ENCODE measurements around the gene TECTB.

The TECTB gene

GRCh38 chr10:112311481-112311880 lies 28.3 kb downstream of the TECTB start:
- no peak for DNase-seq (ENCODE audit: low spot score)

DNA sequence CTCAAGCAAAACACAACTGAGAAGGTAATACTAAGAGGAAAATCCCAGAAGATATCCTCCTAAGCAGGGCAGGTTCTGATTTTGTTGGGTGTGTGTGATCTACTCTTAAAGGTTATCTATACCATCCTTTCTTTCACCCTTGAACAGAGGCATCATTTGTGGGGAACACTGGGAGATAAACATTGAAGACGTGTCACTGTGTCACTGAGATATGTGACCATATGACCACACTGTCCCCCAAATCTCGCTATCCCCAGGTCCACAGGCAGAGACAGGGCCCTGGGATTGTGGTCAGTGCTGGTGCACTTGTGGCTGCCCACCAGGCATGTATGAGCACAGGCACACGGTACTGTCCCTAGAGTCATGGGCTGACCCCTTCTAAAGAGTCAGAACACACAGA lies 30.0 kb downstream of the TECTB start:
- DNase-seq (ENCODE audit: low spot score) = no peak

GRCh38 chr10:112313911-112314310 lies 30.7 kb downstream of the TECTB start:
- DNase-seq (ENCODE audit: low spot score) = no peak

- DNase-seq (ENCODE audit: low spot score) = peak; percentile 74
Observed at GRCh38 chr10:112314822-112315474, 31.7 kb downstream of the TECTB start.

DNA sequence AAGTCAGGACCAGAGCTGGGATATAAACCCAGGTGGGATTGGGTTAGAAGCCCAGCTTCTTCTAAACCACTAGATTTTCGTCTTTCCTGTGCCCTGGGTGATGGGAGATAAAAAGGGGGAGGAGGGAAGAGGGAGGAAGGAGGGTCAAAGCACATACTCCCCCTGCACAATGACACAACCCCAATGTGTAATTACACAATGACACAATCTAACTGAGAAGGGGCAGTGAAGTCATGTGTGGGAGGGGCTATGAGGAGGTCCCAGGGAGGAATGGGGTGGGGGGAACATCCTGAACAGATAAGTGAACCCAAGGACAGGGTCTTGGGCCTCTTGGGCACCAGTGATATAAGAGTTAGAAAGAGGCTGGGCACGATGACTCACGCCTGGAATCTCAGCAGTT lies 44.5 kb downstream of the TECTB start:
- DNase-seq (ENCODE audit: low spot score) = no peak

DNA sequence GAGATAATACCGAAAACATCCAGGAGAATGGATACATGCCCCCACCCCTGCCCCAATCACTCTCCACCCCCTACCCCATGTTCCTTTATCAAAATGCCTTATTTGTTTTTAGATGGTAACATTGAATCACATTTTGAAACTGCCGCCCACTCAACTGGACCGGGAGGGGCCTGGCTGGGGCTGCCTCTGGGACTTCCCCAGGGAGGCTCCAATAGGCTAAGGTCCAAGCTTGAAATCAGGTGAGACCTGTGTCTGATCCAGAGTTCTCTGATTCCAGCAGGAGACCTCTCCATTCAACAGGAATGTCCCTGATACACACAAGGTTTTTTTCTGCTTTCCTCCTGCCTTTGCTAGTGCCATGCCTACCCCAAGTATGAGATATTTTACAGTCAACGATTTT lies 47.0 kb downstream of the TECTB start:
- DNase-seq (ENCODE audit: low spot score) = no peak

DNA sequence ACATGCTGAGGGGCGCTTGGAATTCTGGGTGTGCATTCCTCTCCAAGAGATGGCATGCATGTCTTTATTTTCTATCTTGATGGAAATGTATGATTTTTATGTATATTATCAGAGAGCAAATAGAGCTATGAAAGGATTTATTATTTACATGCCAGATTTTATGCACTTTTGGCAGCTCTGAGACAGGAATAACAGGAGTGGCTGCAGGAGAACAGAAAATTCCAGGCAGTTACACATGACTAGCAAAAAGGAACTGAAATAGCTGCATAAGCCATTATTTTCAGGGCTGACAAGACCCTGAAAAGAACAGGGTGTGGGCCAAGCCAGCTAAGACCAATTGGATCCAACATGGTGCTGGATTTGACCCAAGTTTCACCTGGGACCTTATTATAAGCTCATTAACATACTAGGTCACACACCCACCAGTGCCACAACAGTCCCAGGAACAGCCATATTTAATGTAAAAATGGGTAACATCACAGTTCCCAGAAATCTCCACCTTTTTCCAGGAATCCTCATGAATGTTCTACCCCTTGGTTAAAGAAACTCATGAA lies 47.5 kb downstream of the TECTB start:
- DNase-seq (ENCODE audit: low spot score) = no peak

GRCh38 chr10:112332022-112332421 lies 48.8 kb downstream of the TECTB start:
- no peak for DNase-seq (ENCODE audit: low spot score)

- DNase-seq (ENCODE audit: low spot score) = no peak
Observed at GRCh38 chr10:112332509-112333228, 49.5 kb downstream of the TECTB start.

GRCh38 chr10:112333452-112333851 lies 50.3 kb downstream of the TECTB start:
- DNase-seq (ENCODE audit: low spot score) = no peak

DNA sequence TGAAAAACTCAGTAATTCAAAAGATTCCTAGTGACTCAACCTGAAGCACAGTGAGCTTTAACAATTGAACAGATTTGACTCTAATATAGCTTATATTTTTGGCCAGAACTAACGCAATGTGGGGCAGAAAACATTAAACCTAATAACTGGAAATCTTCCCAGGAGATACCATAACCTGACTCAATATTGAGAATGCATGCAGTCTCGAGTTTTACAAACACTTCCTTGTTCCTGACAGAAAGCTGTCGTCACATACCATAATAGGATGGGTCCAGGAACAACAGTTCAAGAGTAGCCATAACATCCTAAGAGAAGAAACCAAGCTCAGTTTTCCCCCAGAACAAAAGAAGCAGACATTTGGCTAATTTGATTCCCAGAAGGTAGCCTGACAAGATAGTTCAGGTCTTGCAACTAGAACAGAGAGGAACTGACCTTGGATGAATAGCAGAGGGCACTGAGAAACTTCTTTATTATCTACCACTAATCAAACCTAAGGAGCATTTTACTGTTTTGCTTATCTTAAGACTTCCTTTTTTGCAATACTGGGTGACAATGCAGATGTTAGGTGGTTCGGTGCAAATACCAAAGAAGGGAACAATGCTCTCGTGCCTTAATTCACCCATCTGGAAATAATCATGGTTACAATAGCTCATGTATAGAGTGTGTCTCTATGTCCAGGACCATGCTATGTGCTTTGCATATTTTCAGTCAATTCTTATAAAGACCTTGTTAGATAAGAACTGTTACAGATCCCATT lies 52.1 kb downstream of the TECTB start:
- no peak for DNase-seq (ENCODE audit: low spot score)

- no peak for DNase-seq (ENCODE audit: low spot score)
Observed at GRCh38 chr10:112335868-112336265, 52.7 kb downstream of the TECTB start.

- no peak for DNase-seq (ENCODE audit: low spot score)
Observed at GRCh38 chr10:112336556-112337201, 53.5 kb downstream of the TECTB start.

- no peak for DNase-seq (ENCODE audit: low spot score)
Observed at GRCh38 chr10:112338957-112339356, 55.8 kb downstream of the TECTB start.

- no peak for DNase-seq (ENCODE audit: low spot score)
Observed at GRCh38 chr10:112340601-112341000, 57.4 kb downstream of the TECTB start.

GRCh38 chr10:112343056-112343806 lies 60.0 kb downstream of the TECTB start:
- no peak for DNase-seq (ENCODE audit: low spot score)

DNA sequence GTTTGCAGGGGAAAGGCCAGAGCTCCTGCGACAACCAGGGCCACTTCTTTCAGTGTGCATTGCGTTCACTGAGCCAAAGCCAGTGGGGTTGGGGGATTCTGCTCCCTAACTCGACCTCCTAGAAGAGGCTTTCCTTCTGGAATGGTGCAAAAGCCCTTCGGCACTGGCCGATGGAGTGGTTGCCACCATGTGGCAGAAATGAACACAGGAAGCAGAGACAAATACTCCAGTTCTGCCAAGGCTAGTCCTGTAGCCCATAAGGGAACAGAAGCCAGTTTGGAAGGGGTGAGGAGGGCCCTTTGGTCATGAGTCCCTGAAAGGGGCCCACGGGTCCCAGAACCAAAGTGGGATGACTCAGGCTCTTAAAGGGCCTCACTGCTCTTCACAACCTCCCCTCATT lies 61.1 kb downstream of the TECTB start:
- DNase-seq (ENCODE audit: low spot score) = no peak

GRCh38 chr10:112345202-112345601 lies 62.0 kb downstream of the TECTB start:
- DNase-seq (ENCODE audit: low spot score) = no peak

DNA sequence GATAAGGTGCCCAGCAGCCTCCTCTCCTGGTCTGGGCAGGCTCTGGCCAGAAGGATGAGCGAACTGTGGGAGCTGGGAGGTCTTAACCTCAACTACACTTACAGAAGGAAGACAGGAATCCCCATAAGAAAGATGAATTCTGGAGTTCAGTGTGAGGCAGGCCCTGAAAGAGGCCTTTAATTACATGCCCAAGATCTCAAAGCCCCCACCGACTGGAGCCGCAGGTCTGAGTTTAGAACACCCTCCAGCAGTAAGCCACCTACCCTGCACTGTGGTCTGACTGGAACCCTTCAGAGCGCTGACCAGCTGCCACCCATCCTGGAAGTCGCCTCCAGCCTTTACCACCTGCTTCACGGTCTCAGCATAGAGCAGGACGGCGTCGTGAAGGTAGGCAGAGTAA lies 62.5 kb downstream of the TECTB start:
- no peak for DNase-seq (ENCODE audit: low spot score)

GRCh38 chr10:112346774-112347173 lies 63.6 kb downstream of the TECTB start:
- no peak for DNase-seq (ENCODE audit: low spot score)

All from NAMALWA (cell line).